Endothelial cell of umbilical vein (primary cell): ENCODE data around the gene ATF6B.

Experiments used
- CTCF ChIP-seq, 2 donors: IDR thresholded peaks; 1 replicate in 1 of 2; 2 replicates in 1 of 2; pipeline ENCODE4 v1.5.1; 2011; ENCODE audit warnings: low read length in 2 of 2, mild to moderate bottlenecking in 2 of 2, moderate library complexity in 2 of 2, control low read depth in 1 of 2, inconsistent platforms in 1 of 2, low read depth in 1 of 2; ENCODE audit not compliant: insufficient read depth in 1 of 2; ENCODE audit errors: extremely low read depth in 1 of 2
- JUN ChIP-seq: IDR thresholded peaks from 2 replicates; pipeline ENCODE4 v1.6.1; 2011; ENCODE audit warnings: borderline replicate concordance, low read depth; ENCODE audit not compliant: insufficient read length, insufficient read depth

- TF ChIP-seq JUN, result no peak
- no peak for TF ChIP-seq CTCF (IDR thresholded peaks at IDR 0.05; ENCODE audit: extremely low read depth in 1 of 2, insufficient read depth in 1 of 2, low read depth in 1 of 2, low read length in 2 of 2)
These were observed 35.1 kb downstream of the ATF6B start for GRCh38 chr6:32092760-32093497.
